ENCODE data around the gene GLIS1. TPM values are rescaled to one million over a fixed set of nuclear protein-coding genes. Genes with fewer than 3 reads are reported as not detected.

The GLIS1 gene
- total RNA-seq, 1 donor from 2014 or later = 1.6 TPM

DNA sequence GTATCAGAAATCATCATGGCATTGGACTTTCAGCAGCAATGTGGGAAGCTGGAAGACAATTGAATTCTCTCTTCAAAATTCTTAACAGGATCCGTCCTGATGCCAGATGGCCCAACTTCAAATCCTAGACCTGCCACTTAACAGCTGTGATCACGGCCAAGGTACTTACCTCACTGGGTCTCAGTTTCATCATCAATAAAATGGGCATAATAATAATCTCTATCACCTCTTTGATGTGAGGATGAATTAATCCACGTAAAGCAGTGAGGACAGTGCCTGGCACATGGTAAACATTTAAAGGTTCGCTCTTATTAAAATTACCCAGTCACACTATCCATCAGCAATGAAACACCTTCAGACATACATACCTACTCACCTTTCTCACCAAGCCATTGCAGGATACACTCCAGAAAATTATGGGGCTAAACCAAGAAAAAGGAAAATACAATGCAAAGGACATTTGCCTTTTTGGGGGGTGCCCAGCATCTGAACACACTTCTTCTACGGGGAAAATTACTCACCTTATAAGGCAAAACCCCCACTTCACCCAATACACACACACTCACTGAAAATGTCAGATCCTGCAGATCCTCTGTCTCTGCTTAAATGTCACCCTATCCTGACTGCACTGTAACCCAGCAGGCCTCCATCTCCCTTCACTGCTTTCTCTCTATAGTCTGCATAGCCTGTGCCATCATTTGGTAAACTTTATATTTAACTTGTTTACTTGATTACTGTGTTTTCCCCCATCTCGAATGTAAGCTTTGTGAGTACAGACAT is 21.7 kb downstream of the GLIS1 start:
- Mint-ChIP-seq H3K4me1 (no peaks in the 10 kb centered on the region), H3K4me3 (no peak overlapping the region), H3K9me3 (peaks cover 3% of the 10 kb centered on the region), H3K27ac (no peak overlapping the region), H3K27me3 (ENCODE audit: low read depth) (peaks cover 12% of the 10 kb centered on the region), H3K36me3 (no peaks in the 10 kb centered on the region)
- TF ChIP-seq, protein P1, sequence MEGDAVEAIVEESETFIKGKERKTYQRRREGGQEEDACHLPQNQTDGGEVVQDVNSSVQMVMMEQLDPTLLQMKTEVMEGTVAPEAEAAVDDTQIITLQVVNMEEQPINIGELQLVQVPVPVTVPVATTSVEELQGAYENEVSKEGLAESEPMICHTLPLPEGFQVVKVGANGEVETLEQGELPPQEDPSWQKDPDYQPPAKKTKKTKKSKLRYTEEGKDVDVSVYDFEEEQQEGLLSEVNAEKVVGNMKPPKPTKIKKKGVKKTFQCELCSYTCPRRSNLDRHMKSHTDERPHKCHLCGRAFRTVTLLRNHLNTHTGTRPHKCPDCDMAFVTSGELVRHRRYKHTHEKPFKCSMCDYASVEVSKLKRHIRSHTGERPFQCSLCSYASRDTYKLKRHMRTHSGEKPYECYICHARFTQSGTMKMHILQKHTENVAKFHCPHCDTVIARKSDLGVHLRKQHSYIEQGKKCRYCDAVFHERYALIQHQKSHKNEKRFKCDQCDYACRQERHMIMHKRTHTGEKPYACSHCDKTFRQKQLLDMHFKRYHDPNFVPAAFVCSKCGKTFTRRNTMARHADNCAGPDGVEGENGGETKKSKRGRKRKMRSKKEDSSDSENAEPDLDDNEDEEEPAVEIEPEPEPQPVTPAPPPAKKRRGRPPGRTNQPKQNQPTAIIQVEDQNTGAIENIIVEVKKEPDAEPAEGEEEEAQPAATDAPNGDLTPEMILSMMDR (IDR thresholded peaks at IDR 0.05; ENCODE audit: unreplicated experiment) = no peak
- DNase-seq (ENCODE audit: low spot score in 2 of 2, unreplicated experiment in 2 of 2) = no peak

DNA sequence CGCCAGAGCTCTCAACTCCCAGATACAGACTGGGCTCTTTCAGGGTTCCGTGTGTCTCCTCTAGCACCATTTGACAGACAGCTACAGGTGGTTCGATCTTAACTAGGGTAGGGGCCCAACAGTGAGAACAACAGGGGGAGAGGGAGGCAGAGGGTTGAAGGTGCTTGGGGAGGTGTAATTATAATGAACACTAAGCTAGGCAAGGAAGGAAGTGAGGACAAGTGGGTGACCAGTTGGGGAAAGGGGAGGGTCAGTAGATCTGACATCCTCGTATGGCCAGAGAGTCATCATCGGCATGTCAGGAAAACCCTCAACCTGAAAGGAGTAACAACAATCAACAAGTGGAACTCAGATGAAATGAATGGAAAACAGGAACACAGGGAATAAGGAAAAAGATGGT is 22.8 kb downstream of the GLIS1 start:
- TF ChIP-seq, protein P1 (IDR thresholded peaks at IDR 0.05; ENCODE audit: unreplicated experiment) = no peak
- no peak overlapping the region for H3K27ac Mint-ChIP-seq
- H3K9me3 Mint-ChIP-seq = peaks cover 3% of the 10 kb centered on the region
- no peak for DNase-seq (ENCODE audit: low spot score in 2 of 2, unreplicated experiment in 2 of 2)
- H3K36me3 Mint-ChIP-seq = no peaks in the 10 kb centered on the region
- H3K27me3 Mint-ChIP-seq (ENCODE audit: low read depth) = peaks cover 12% of the 10 kb centered on the region
- H3K4me3 Mint-ChIP-seq = no peak overlapping the region
- H3K4me1 Mint-ChIP-seq = no peaks in the 10 kb centered on the region

DNA sequence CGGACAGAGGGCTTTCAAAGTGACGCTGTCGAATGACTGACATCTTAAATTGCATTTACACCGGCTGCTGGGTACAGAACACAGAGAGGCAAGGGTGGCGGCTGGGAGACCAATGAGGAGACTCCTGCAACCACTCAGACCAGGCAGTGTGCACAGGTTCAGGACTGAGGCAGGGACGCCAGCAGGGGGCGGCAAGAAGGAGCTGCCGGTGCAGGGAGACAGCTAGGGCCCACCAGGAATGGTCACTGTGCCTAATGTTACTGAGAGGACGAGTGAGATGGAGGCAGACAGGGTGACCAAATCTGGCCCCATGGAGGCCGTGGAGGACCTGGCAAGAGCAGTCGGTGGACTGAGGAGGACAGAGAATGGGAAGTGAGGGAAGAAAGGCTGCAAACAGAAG is 23.5 kb downstream of the GLIS1 start:
- Mint-ChIP-seq H3K4me1 (no peaks in the 10 kb centered on the region), H3K4me3 (no peak overlapping the region), H3K27ac (no peak overlapping the region), H3K9me3 (peaks cover 3% of the 10 kb centered on the region), H3K36me3 (no peaks in the 10 kb centered on the region), H3K27me3 (ENCODE audit: low read depth) (peaks cover 12% of the 10 kb centered on the region)
- peak; percentile 32 to 55 for DNase-seq (ENCODE audit: low spot score in 2 of 2, unreplicated experiment in 2 of 2)
- TF ChIP-seq, protein P1 (IDR thresholded peaks at IDR 0.05; ENCODE audit: unreplicated experiment) = no peak

DNA sequence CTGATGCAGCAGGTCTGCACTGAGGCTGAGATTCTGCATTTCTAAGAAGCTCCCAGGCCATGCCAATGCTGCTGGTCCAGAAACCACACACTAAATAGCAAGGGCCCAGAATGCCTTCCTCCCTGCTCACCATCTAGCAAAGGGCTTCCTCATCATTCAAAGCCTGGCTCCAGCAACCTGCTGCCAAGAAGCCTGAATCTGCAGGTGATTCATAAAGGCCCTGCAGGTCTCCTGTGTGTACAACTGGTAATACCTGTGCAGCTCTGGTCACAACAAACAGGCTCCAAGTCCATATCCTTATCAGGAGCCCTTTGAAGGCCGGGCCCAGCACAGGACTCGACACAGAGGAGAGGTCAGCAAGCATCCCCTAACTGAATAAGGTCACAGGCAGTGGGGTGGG is 26.7 kb downstream of the GLIS1 start:
- TF ChIP-seq, protein P1 (IDR thresholded peaks at IDR 0.05; ENCODE audit: unreplicated experiment) = no peak
- Mint-ChIP-seq H3K36me3 (no peaks in the 10 kb centered on the region), H3K27me3 (ENCODE audit: low read depth) (no peaks in the 10 kb centered on the region), H3K9me3 (peaks cover 3% of the 10 kb centered on the region), H3K27ac (no peak overlapping the region), H3K4me3 (no peak overlapping the region), H3K4me1 (no peaks in the 10 kb centered on the region)
- no peak for DNase-seq (ENCODE audit: low spot score in 2 of 2, unreplicated experiment in 2 of 2)

DNA sequence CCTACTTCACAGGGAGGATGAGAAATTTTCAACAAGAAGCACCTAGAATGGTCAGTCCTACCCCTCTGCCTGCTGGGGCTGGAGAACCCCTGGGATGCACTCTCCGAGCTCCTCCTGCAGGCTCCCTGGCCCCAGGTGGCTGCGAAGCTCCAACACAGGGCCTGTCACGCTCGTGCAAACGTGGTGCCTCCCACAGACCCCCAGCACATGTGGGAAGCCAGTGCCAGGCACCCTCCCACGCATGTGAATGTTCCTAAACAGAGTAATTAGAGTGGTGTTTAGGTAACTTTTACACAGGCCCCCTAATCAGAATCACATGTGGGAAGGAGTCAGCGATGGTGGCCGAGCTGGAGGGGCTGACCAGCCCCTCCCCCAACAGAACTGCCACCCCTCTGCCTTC is 28.4 kb downstream of the GLIS1 start:
- Mint-ChIP-seq H3K4me1 (peaks cover 5% of the 10 kb centered on the region), H3K4me3 (no peak overlapping the region), H3K36me3 (no peaks in the 10 kb centered on the region), H3K27me3 (ENCODE audit: low read depth) (peaks cover 9% of the 10 kb centered on the region), H3K27ac (no peak overlapping the region), H3K9me3 (peaks cover 3% of the 10 kb centered on the region)
- DNase-seq (ENCODE audit: low spot score in 2 of 2, unreplicated experiment in 2 of 2) = no peak
- TF ChIP-seq, protein P1 (IDR thresholded peaks at IDR 0.05; ENCODE audit: unreplicated experiment) = no peak

Data from mesothelial cell of epicardium (in vitro differentiated cells).